Neural progenitor cell (in vitro differentiated cells): Measurements from ENCODE around the gene P3H3.

ENCODE experiments used
- CTCF ChIP-seq: fragments of 200-600 bp; sonication (generic); IDR thresholded peaks from 2 replicates; pipeline ENCODE4 v1.5.1; 2017; ENCODE audit warnings: antibody characterized with exemption, mild to moderate bottlenecking
- EZH2 ChIP-seq: fragments of 200-600 bp; sonication (generic); IDR thresholded peaks from 2 replicates; pipeline ENCODE4 v1.6.1; 2017; ENCODE audit warnings: antibody characterized with exemption, mild to moderate bottlenecking, moderate library complexity

GRCh38 chr12:6843118-6843902, 15.1 kb downstream of the P3H3 start:
- TF ChIP-seq CTCF (peak; percentile 15), EZH2 (no peak)
